Measurements from ENCODE around the gene ELAVL4.

ELAVL4 gene

GRCh38 chr1:50091068-50091467 lies 17.7 kb upstream of the ELAVL4 start:
- TF ChIP-seq, protein P1, sequence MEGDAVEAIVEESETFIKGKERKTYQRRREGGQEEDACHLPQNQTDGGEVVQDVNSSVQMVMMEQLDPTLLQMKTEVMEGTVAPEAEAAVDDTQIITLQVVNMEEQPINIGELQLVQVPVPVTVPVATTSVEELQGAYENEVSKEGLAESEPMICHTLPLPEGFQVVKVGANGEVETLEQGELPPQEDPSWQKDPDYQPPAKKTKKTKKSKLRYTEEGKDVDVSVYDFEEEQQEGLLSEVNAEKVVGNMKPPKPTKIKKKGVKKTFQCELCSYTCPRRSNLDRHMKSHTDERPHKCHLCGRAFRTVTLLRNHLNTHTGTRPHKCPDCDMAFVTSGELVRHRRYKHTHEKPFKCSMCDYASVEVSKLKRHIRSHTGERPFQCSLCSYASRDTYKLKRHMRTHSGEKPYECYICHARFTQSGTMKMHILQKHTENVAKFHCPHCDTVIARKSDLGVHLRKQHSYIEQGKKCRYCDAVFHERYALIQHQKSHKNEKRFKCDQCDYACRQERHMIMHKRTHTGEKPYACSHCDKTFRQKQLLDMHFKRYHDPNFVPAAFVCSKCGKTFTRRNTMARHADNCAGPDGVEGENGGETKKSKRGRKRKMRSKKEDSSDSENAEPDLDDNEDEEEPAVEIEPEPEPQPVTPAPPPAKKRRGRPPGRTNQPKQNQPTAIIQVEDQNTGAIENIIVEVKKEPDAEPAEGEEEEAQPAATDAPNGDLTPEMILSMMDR (IDR thresholded peaks at IDR 0.05; ENCODE audit: low read depth, low read length), result no peak

DNA sequence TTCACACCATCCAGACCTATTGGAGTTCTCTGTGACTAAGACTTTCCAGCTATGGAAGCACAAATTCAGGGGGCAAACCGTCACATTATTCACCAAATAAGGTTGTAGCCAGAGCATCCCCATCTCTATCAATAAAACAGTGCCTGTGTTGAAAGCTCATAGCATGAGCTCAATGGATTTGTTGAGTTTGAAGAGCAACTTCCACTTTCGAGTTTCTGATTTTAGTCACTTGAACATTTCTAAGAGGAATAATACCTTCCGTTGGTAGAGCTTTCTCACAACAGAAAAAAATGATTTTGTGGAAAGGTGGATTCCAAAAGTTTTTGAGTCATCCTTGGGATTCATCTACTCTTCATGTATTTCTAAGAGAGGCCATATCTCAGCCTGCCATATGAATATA lies 13.0 kb upstream of the ELAVL4 start:
- TF ChIP-seq, protein P1 (IDR thresholded peaks at IDR 0.05; ENCODE audit: low read depth, low read length), result no peak
- DNase-seq (ENCODE audit: extremely low read depth, low read depth), result no peak

More at GRCh38 chr1:50091068-50091467, 17.7 kb upstream of the ELAVL4 start:
- DNase-seq (ENCODE audit: extremely low read depth, low read depth), result no peak

DNA sequence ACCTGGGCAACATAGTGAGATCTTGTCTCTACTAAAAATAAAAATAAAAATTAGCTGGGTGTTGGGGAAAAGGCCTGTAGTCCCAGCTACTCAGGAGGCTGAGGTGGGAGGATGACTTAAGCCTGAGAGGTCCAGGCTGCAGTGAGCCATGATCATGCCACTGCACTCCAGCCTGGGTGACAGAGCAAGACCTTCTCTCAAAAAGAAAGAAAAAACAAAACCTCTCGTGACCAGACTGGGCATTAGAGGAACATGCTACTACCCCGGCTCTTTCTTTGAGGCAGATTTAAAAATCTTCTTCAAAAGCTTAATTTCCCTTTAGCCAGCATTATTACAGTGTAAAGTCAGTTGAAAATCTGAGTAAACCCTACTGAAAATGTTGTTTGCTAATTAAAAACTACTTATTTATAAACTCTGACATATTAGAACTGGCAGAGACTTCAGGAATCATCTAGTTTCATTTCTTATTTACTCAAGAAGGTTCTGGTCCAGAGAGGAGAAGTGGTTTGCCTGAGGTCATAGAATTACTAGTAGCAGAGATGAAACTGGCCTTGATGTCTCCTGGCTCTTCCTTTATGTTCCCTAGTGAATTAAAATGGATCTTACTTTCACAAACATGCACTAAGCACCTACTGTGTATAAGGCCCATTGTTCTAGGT lies 11.6 kb upstream of the ELAVL4 start:
- no peak for DNase-seq (ENCODE audit: extremely low read depth, low read depth)

GRCh38 chr1:50097791-50098190 lies 10.9 kb upstream of the ELAVL4 start:
- no peak for DNase-seq (ENCODE audit: extremely low read depth, low read depth)
- TF ChIP-seq, protein P1 (IDR thresholded peaks at IDR 0.05; ENCODE audit: low read depth, low read length), result no peak

More for the DNA sequence above, 11.6 kb upstream of the ELAVL4 start:
- TF ChIP-seq, protein P1 (IDR thresholded peaks at IDR 0.05; ENCODE audit: low read depth, low read length), result no peak

GRCh38 chr1:50098591-50099021 lies 10.1 kb upstream of the ELAVL4 start:
- DNase-seq (ENCODE audit: extremely low read depth, low read depth), result no peak
- TF ChIP-seq, protein P1 (IDR thresholded peaks at IDR 0.05; ENCODE audit: low read depth, low read length), result no peak

- TF ChIP-seq, protein P1 (IDR thresholded peaks at IDR 0.05; ENCODE audit: low read depth, low read length), result no peak
- DNase-seq (ENCODE audit: extremely low read depth, low read depth), result no peak
Observed at GRCh38 chr1:50099654-50100053, 9.1 kb upstream of the ELAVL4 start.

DNA sequence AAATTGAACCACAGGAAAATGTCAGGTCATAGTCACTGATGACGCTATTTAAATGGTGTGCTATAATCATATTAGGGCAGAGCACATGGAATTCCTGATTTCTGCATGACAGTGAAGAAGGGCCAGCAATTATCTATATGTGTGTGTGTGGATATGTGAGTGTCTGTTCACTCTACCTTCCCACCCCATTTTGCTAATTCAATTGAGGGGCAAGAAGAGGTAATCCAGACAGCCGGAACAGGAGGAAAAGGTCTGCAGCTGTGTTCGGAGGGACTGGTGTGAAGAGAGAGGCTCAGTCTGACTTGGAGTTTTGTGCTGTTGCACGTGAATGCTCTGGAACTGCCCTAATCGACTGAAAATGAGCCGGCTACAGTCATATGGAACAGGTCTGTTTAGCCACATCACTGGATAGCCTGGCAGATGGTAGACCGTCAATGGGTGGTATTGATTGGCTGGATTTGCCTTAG lies 5.1 kb upstream of the ELAVL4 start:
- no peak for DNase-seq (ENCODE audit: extremely low read depth, low read depth)
- TF ChIP-seq, protein P1 (IDR thresholded peaks at IDR 0.05; ENCODE audit: low read depth, low read length), result no peak

All from AG09319 (cell line).